ENCODE data around the gene NAA38.

The NAA38 gene
- long read RNA-seq, donor 1, transcript NAA38-206 (2 exons, 424 nt): minor isoform, 21 of 458 reads
- long read RNA-seq, donor 1, transcript NAA38-203 (3 exons, 553 nt): minor isoform, 8 of 458 reads
- long read RNA-seq, donor 1, transcript NAA38-205 (3 exons, 852 nt): minor isoform, 94 of 458 reads
- long read RNA-seq, donor 1, transcript NAA38-201 (2 exons, 999 nt): major isoform, 116 of 458 reads
- long read RNA-seq, donor 1, partial matches to known transcripts: 164 of 458 reads
- long read RNA-seq, donor 1, other reads (novel, unspliced or antisense): 53 of 458 reads
- long read RNA-seq, donor 2, transcript NAA38-201 (2 exons, 999 nt): major isoform, 55 of 233 reads
- long read RNA-seq, donor 2, transcript NAA38-206 (2 exons, 424 nt): minor isoform, 14 of 233 reads
- long read RNA-seq, donor 2, transcript NAA38-205 (3 exons, 852 nt): minor isoform, 49 of 233 reads
- long read RNA-seq, donor 2, partial matches to known transcripts: 80 of 233 reads
- long read RNA-seq, donor 2, other reads (novel, unspliced or antisense): 32 of 233 reads
- long read RNA-seq, donor 3, transcript NAA38-201 (2 exons, 999 nt): major isoform, 42 of 225 reads
- long read RNA-seq, donor 3, transcript NAA38-205 (3 exons, 852 nt): minor isoform, 35 of 225 reads
- long read RNA-seq, donor 3, transcript NAA38-206 (2 exons, 424 nt): minor isoform, 5 of 225 reads
- long read RNA-seq, donor 3, partial matches to known transcripts: 126 of 225 reads
- long read RNA-seq, donor 3, other reads (novel, unspliced or antisense): 17 of 225 reads
- long read RNA-seq, donor 4, transcript NAA38-205 (3 exons, 852 nt): major isoform, 34 of 148 reads
- long read RNA-seq, donor 4, transcript NAA38-201 (2 exons, 999 nt): minor isoform, 31 of 148 reads
- long read RNA-seq, donor 4, transcript NAA38-206 (2 exons, 424 nt): minor isoform, 5 of 148 reads
- long read RNA-seq, donor 4, partial matches to known transcripts: 51 of 148 reads
- long read RNA-seq, donor 4, other reads (novel, unspliced or antisense): 25 of 148 reads
- long read RNA-seq, donor 5, transcript NAA38-203 (3 exons, 553 nt): minor isoform, 6 of 381 reads
- long read RNA-seq, donor 5, transcript NAA38-205 (3 exons, 852 nt): major isoform, 54 of 381 reads
- long read RNA-seq, donor 5, transcript NAA38-206 (2 exons, 424 nt): minor isoform, 11 of 381 reads
- long read RNA-seq, donor 5, transcript NAA38-201 (2 exons, 999 nt): minor isoform, 44 of 381 reads
- long read RNA-seq, donor 5, partial matches to known transcripts: 213 of 381 reads
- long read RNA-seq, donor 5, other reads (novel, unspliced or antisense): 51 of 381 reads
- long read RNA-seq, donor 6, transcript NAA38-201 (2 exons, 999 nt): minor isoform, 45 of 284 reads
- long read RNA-seq, donor 6, transcript NAA38-205 (3 exons, 852 nt): major isoform, 51 of 284 reads
- long read RNA-seq, donor 6, transcript NAA38-206 (2 exons, 424 nt): minor isoform, 12 of 284 reads
- long read RNA-seq, donor 6, partial matches to known transcripts: 143 of 284 reads
- long read RNA-seq, donor 6, other reads (novel, unspliced or antisense): 31 of 284 reads
- long read RNA-seq, donor 7: 0 reads
- long read RNA-seq, donor 8, transcript NAA38-201 (2 exons, 999 nt): minor isoform, 56 of 408 reads
- long read RNA-seq, donor 8, transcript NAA38-205 (3 exons, 852 nt): major isoform, 75 of 408 reads
- long read RNA-seq, donor 8, transcript NAA38-206 (2 exons, 424 nt): minor isoform, 13 of 408 reads
- long read RNA-seq, donor 8, partial matches to known transcripts: 229 of 408 reads
- long read RNA-seq, donor 8, other reads (novel, unspliced or antisense): 33 of 408 reads

DNA sequence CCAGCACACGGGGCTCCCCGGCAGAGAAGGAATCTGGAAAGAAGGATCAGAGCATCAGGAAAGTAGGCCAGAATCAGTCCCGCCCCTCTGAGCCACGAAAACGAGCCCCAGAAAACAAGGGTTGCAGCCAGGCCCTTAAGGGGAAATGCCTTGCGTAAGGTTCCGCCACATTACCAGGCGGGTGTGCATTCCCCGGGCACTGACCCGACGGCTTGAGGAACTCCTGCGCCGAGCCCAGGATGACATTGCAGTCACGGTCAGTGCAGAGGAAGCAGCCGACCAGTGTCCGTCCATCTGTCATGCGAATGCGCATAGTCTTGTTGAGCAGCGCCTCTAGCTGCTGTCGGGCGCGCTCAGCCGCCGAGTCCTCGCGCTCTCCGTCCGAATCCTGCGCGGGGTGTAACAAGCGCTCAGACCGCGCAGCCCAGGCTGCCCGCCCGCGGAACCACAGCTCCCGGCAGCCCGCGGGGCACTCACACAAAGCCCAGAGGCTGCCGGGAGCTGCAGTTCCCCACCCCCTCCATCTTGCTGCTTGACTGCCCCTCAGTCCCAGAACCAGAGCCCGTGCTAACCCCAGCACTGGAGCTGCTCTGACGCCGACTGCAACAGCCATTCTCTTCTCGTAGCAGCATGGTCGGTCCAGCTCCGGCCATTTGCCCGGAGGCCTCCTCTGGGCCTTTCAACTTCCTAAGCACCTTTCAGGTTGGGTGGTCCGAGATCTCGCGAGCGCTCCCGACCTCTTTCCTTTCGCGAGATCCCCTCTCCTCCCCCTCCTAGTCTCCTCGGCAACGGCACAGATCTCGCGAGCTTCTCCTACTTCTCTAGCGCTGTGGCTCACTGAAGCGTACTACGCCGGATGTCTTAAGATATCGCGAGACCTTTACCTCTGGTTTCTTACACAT, at the start of gene NAA38:
NAA38 (minus strand) TSS at position 749 of the 902 bp plus-strand sequence; CDS start at position 653, 96 bp downstream.
- peak; percentile 100 for DNase-seq

DNA sequence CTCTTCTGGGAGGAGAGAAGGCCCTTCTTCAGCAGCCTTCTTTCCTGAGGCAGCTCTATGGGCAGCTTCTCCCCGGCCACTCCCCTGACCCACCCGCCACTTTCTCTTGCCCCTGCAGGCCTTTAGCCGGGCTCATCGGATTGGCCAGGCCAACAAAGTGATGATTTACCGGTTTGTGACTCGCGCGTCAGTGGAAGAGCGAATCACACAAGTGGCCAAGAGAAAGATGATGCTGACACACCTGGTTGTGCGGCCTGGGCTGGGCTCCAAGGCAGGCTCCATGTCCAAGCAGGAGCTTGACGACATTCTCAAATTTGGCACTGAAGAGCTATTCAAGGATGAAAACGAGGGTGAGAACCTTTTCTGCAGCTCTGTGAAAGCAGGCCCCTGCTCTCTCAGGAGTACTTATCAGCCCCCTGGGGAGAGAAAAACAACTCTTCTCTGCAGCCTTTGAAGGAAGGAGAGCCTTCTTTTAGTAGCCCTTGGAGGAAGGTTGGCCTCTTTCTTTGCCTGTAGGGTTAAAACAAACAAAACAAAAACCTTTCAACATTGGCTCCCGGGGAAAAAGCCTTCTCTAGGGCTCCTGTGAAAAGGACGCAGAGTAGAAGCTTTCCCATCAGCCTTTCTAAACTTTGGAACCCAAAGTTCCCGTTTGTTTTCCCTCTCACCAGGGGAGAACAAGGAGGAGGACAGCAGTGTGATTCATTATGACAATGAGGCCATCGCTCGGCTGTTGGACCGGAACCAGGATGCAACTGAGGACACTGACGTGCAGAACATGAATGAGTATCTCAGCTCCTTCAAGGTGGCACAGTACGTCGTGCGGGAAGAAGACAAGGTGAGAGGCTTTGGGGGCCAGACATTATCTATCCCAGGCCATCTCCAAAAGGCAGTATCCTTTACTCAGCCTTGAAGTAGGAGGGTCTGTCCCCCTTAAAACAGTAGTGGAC, 46.1 kb upstream of the NAA38 start:
- DNase-seq: no peak

- DNase-seq: no peak
Observed at GRCh38 chr17:7897773-7898172, 40.4 kb upstream of the NAA38 start.

DNA sequence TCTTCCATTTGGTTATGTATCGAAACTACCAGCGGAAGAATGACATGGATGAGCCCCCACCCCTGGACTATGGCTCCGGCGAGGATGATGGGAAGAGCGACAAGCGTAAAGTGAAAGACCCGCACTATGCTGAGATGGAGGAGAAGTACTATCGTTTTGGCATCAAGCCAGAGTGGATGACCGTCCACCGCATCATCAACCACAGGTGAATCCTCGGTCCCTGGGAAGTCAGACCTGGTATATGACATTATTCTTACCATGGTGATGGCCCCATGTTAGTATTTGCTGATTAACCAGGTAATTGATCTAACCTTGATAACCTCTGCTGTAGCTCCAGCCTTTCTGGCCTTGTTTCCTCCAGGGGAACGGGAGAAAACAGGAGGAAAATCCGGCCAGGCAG, 39.7 kb upstream of the NAA38 start:
- no peak for DNase-seq

- DNase-seq: no peak
Observed at GRCh38 chr17:7894866-7895265, 37.5 kb upstream of the NAA38 start.

- DNase-seq: no peak
Observed at GRCh38 chr17:7894226-7894625, 36.9 kb upstream of the NAA38 start.

GRCh38 chr17:7893187-7893880, 36.0 kb upstream of the NAA38 start:
- no peak for DNase-seq

- DNase-seq: peak; percentile 63
Observed at GRCh38 chr17:7889166-7889955, 32.0 kb upstream of the NAA38 start.

GRCh38 chr17:7888184-7888920, 31.0 kb upstream of the NAA38 start, which contains the start of gene CHD3:
Gene CHD3, plus strand, starts transcription at chr17:7888789. Its CDS starts 212 bp downstream, at chr17:7889001.
- no peak for DNase-seq

DNA sequence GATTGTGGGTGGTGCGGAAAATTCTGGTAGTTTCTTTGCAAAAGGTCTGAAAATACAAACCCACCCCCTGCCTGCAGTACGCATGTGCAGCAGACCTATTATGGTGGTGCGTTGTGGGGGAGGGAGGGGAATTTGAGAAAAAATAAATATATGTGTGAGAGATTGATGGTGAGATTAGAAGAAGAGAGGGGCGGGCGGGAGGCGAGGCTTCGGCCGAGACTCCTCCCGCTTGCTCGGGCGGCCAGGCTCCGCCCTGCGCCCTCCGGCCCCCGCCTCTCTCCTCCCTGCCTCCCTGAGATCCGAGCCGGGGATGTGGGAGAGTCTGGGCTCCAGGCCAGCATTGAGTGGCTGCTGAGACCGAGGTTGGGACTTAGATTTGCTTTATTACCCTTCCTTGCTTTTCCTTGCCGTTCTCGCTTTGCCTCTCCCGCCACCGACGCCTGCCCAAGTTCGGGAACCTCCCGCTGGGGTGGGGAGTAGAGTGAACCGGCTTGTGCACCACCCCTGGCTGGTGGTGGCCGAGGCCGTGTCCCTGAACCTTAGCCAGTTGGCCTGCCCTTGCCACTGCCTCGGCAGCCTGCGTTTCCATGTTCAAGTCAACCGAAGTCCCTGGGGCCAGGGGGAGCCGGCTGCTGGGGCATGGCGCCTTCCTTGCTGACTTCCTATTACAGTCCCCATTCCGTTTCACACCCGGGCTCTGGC, 30.3 kb upstream of the NAA38 start:
- DNase-seq: peak; percentile 93

DNA sequence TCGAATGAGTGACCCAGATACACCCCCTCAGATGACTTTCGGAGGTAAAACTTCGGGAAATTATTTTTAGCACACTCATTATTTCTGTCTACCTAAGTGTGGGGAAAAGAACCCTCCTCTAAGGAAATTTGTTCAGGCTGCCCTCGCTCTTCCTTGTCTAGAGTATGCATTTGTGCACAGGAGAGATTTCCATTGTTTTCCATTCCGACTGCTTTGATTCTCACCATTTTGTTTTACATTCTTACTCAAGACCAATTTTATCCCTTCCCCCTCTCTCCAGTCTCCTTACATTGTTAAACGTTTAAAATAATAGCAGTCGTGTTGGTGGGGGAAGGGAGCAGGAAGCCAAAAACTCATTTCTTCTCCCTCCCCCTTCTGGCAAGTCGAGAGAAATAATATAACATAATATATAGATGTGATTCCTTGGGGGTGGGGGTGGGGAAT, 29.7 kb upstream of the NAA38 start:
- DNase-seq: no peak

DNA sequence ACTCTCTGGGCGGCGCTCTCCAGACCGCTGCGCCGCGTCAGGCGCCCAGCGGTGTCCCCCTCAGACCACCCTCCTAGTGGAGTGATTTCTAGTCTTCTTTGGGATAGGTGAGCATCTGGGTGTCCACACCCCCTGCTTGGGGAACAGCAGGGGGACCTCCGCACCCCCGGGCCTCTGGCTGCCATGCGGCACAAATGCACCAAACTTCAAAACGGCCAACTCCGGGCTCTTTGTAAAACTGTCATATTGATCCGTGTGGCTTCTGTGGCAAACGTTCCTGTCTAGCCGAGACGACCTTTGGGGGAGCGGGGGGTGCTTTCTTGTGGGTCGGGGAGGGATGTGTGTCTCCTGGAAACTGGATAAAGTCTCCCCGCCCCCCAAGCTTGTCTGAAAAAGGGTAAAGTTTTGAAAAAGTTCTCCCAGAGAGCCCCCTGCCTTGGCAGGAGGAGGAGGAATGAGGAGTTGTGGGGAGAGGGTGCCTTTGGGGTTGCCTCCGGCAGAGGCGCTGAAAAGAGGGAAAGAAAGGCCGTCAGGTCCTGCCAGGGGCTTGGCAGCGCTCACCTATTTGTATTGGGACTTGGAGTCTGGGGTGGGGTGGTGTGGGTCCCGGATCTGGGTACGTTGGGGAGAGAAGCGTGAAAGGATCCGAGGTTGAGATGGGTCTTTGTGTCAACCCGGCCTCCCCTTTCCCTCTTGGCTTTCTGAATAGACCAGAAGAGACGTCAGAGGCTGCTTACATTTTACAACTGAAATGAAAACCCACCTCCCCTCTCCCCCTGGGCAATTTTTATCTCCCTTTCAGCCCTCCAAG, 29.1 kb upstream of the NAA38 start:
- DNase-seq: peak; percentile 73

GRCh38 chr17:7885367-7886226, 28.2 kb upstream of the NAA38 start:
- DNase-seq: peak; percentile 88

Measured in right kidney (tissue), 9 donors.